ENCODE data around the gene ABCA3.

DNA sequence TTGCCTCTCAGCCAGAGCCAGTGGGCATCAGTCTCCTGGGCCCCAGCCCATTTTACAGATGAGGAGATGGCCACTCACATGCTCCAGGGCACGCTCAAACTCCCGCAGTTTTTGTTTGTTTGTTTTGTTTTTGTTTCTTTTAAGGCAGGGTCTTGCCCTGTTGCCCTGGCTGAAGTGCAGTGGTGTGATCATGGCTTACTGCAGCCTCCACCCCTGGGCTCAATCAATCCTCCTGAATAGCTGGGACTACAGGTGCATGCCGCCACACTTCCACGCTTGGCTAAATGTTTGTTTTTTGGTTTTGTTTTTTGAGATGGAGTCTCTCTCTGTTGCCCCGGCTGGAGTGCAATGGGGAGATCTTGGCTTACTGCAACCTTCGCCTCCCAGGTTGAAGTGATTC is 113.6 kb downstream of the ABCA3 start:
- TF ChIP-seq, protein P1, sequence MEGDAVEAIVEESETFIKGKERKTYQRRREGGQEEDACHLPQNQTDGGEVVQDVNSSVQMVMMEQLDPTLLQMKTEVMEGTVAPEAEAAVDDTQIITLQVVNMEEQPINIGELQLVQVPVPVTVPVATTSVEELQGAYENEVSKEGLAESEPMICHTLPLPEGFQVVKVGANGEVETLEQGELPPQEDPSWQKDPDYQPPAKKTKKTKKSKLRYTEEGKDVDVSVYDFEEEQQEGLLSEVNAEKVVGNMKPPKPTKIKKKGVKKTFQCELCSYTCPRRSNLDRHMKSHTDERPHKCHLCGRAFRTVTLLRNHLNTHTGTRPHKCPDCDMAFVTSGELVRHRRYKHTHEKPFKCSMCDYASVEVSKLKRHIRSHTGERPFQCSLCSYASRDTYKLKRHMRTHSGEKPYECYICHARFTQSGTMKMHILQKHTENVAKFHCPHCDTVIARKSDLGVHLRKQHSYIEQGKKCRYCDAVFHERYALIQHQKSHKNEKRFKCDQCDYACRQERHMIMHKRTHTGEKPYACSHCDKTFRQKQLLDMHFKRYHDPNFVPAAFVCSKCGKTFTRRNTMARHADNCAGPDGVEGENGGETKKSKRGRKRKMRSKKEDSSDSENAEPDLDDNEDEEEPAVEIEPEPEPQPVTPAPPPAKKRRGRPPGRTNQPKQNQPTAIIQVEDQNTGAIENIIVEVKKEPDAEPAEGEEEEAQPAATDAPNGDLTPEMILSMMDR (IDR thresholded peaks at IDR 0.05): no peak
- TF ChIP-seq POLR2AphosphoS5 (IDR thresholded peaks at IDR 0.05): no peak
- TF ChIP-seq POLR2A (IDR thresholded peaks at IDR 0.05): no peak

Data from upper lobe of left lung (tissue), 4 donors.